Neuron (in vitro differentiated cells): Measurements from ENCODE around the gene FXYD6.

ENCODE experiments used
- H2AFZ ChIP-seq: one replicate; pipeline ENCODE4 v1.6.1; 2013; ENCODE audit warnings: low read depth, mild to moderate bottlenecking, inconsistent platforms, low read length, moderate library complexity
- H3K27me3 ChIP-seq: one replicate; pipeline ENCODE4 v1.6.1; 2013; ENCODE audit warnings: low read length; ENCODE audit not compliant: insufficient read depth
- H3K36me3 ChIP-seq: one replicate; pipeline ENCODE4 v1.6.1; 2013; ENCODE audit warnings: low read length; ENCODE audit not compliant: insufficient read depth
- H3K4me1 ChIP-seq: one replicate; pipeline ENCODE4 v1.6.1; 2013; ENCODE audit warnings: low read length; ENCODE audit not compliant: insufficient read depth
- H3K4me3 ChIP-seq: 2 replicates; pipeline ENCODE4 v1.5.1; 2013; ENCODE audit warnings: mild to moderate bottlenecking, low read length, moderate library complexity
- H3K9me3 ChIP-seq: one replicate; pipeline ENCODE4 v1.6.1; 2013; ENCODE audit warnings: low read length

Gene FXYD6

DNA sequence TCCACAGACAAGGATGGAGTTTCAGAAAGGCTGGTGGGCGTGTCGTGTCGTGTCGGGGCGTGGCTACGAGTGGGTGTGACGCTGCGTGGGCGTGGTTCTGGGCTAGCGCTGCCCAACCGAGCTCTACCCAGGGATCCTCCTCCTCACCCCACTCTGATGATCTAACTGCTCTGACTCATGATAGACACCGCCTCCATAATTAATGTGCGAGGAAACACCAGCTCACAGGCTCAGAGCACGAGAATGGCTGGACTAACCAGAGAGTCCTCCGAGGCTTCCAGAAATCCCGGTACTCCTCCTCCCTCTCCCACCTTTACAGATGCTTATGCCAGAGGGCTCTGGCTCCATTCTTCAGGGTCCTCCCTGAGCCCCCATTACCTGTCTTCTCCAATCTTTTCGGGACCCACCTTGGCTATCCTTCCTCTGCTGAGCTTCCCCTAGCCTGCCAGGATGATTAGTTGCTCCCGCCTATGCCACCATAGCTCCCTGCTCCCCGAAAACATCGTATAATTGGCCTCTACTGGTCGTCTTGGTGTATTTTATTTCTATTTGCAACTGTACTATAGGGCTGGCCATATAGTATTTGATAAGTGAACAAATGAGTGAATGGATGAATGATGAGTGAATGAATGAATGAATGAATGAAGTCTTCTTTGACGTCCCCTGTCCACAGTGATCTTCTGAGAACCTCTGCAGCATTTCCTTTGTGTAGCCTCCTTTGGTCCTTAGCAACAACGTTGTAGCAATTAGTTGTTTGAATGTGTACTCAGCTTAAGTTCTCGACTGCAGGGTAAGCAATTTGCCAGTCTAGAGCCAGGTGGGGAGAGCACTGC lies 31.0 kb upstream of the FXYD6 start:
- Histone ChIP-seq H3K4me3 (no peak overlapping the region), H2AFZ (no peak overlapping the region), H3K36me3 (no peaks in the 10 kb centered on the region), H3K9me3 (no peaks in the 10 kb centered on the region), H3K27me3 (peaks cover 2% of the 10 kb centered on the region), H3K4me1 (peaks cover 6% of the 10 kb centered on the region)

DNA sequence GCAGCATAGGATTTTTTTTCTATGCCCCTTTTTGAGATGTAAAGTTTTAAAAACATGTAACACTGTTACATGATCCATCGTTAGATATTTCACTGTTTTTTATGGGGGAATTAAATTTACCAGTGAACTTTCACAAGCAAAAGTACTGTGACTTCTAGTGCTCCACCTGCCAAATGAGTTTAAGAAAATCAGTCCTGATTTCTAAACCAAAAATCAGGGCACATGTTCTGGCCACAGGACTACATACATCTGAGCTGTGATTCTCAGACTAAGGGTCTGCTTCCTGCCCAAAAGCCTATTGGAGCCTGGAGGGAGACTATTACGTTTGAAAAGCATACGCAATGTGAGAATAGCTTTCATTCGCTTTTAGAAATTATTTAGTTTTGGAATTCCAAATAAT lies 30.3 kb upstream of the FXYD6 start:
- Histone ChIP-seq H3K36me3 (no peaks in the 10 kb centered on the region), H3K4me3 (no peak overlapping the region), H3K9me3 (no peaks in the 10 kb centered on the region), H2AFZ (no peak overlapping the region), H3K27me3 (no peaks in the 10 kb centered on the region), H3K4me1 (peaks cover 6% of the 10 kb centered on the region)

DNA sequence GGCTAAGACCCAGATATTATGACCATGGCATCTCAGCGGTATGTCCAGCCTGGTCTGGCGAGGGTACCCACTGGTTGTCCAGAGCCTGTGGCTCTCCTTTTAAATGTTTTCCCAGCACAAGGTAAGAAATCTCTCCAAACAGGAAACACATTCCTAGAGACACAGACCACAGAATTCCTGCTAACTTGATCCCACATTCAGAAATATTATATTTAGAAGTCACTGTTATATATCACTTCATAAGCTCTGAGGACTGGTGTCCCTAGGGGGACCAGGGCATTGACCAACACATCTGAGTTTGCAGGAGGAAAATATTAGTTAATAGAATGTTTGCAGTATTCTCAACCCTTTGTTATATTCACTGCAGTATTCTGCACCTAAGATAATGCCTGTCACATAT lies 29.7 kb upstream of the FXYD6 start:
- Histone ChIP-seq H3K4me1 (peaks cover 6% of the 10 kb centered on the region), H3K36me3 (no peaks in the 10 kb centered on the region), H3K4me3 (no peak overlapping the region), H3K9me3 (no peaks in the 10 kb centered on the region), H3K27me3 (no peaks in the 10 kb centered on the region), H2AFZ (no peak overlapping the region)

DNA sequence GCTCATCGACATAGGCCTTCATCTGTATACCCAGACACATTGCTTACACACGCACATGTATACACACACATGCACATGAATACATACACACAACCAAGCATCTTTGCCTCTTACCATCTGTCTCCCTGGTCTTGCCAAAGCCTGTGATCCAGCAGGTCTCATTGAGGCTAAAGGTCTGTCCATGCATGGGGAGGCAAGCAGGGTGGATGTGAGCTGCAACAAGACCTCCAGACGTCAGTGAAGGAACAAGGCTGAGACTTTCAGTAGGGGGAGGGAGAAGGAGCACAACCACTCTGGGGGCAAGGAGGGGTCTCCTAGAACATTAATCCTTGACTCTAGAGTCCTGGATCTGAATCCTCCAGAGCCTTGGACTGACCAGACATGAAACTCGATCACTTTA lies 29.1 kb upstream of the FXYD6 start:
- no peaks in the 10 kb centered on the region for H3K36me3 ChIP-seq
- no peak overlapping the region for H2AFZ ChIP-seq
- H3K4me3 ChIP-seq: no peak overlapping the region
- H3K9me3 ChIP-seq: no peaks in the 10 kb centered on the region
- H3K27me3 ChIP-seq: peaks cover 3% of the 10 kb centered on the region
- peaks cover 6% of the 10 kb centered on the region for H3K4me1 ChIP-seq

DNA sequence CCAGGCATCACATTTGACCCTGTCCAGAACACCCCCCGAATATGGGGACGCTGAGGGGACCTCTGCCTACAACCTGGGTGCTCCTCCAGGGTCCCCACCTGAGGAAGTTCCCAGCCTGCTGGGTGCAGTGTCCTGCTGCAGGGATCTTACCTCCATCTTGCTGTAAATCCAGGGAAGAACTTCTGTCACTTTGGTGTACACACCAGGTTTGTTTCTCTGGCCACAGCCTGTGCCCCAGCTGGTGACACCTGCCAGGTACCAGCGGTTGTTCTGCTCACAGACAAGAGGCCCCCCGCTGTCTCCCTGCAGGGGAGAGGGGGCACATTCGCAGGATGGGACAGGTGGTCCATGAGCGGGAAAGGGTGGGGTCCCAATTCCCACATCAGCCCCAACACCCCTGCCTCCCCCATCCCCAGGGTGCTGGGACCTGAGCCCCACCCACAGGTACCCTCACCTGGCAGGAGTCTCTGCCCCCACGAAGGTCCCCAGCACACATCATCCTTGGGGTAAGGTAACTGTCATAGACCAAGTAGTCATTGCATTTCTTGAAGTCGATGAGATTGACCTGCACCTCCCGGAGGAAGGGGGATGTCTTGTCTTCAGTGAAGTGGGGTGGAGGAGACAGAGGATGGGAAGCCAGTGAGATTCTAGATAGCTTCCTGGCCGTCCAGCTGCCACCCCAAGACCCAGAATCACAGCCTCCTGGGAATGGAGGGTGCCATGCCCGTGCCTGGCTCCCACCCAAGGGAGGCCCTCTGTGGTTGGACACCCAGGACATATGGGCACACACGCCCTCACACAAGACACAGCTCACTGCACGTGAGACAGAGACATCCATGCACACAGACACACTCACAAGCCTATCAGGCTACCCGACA lies 27.3 kb upstream of the FXYD6 start:
- Histone ChIP-seq H3K27me3 (peaks cover 4% of the 10 kb centered on the region), H2AFZ (no peak overlapping the region), H3K36me3 (no peaks in the 10 kb centered on the region), H3K4me3 (no peak overlapping the region), H3K9me3 (no peaks in the 10 kb centered on the region), H3K4me1 (peaks cover 6% of the 10 kb centered on the region)

DNA sequence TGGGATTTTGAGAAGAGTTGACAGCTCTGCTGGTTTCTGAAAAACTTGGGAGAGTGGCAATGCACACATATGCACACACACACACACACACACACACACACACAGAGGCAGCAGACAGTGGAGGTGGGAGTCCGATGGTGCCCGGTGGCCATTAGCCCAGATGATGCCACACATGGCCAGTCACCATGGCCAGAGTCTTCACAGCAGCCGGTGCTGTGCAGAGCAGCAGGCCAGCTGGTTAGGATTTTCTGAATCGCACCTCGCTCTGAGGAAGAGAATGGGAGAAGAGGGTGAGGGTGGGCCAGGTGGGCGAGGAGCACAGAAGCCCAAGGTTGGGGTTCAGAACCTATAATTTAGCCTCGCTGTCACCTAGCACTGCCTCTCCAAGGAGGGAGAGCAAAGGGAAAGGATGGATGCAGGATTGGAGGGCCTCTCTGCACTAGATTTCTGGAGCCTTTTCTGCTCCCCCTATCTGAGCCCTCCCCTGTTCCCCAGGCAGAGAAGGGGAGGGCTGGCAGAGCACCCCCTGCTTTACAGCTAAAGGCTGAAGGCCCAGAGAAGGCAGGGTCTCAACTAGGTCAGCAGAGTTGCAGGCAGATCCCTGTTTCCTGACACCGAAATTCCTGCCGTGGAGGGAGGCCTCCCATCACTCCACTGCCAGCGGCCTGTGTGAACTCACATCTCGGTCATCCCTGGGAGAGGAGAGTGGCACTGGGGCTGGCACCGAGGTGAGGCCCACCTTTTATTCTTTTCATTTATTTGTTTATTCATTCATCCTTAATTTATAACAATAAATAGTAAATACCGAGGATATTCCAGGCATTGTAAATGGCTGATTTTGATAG lies 25.8 kb upstream of the FXYD6 start:
- Histone ChIP-seq H3K27me3 (peaks cover 4% of the 10 kb centered on the region), H3K4me1 (no peaks in the 10 kb centered on the region), H3K4me3 (no peak overlapping the region), H3K9me3 (no peaks in the 10 kb centered on the region), H2AFZ (no peak overlapping the region), H3K36me3 (no peaks in the 10 kb centered on the region)

DNA sequence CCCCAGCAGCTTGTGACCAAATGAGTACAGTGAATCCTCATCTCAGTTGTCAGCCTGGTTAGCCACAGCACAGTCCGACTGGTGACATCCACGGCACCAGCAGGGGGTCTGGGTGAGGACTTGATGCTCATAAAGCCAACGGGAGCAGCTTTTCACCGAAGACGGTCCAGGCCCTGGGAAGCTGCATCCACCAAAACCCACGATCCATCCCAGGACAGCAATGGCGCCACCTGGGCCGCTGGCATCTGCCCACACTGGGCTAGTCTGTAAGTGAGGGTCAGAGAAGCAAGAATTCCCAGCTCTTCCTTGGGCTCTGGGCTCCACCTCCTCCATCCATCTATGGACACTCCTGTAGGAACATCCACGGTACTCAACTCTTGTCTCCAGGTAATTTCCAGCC lies 25.1 kb upstream of the FXYD6 start:
- Histone ChIP-seq H3K4me1 (no peaks in the 10 kb centered on the region), H3K9me3 (no peaks in the 10 kb centered on the region), H3K27me3 (peaks cover 4% of the 10 kb centered on the region), H3K4me3 (no peak overlapping the region), H2AFZ (no peak overlapping the region), H3K36me3 (no peaks in the 10 kb centered on the region)

DNA sequence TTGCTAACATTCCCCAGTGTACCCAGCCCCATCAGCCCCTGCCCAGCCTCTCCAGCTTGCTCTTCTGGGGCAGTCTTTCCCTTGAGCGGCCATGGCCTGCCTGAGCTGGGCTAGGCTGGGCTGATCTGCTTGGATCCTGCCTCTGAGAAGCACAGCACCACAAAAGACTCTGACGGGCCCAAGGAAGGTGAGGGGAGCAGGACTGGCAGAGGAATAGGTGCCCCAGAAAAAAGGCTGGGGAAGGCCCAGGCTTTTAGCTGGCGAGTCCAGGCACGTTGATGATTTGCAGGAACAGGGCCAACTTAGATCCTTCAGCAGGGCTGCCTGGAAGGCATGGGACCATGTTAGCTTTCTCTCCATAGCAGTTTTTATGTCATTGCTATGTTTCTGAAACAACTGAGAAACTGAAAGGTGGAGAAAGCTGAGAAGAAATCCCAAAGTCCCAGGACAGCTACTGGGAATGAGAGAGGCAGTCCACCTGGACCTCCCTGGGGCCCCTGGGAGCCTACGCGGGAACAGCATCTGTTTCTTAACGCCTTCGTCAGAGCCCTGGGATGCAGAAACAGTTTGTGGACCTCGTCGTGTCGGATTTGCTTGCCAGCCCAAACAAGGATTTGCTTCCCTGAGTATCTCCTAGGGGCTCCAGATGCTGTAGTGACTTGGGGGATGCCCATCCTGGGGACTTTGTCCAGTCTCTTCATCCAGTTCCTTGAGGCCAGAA lies 24.4 kb upstream of the FXYD6 start:
- H3K36me3 ChIP-seq: no peaks in the 10 kb centered on the region
- peaks cover 4% of the 10 kb centered on the region for H3K27me3 ChIP-seq
- no peaks in the 10 kb centered on the region for H3K9me3 ChIP-seq
- no peak overlapping the region for H3K4me3 ChIP-seq
- no peak overlapping the region for H2AFZ ChIP-seq
- H3K4me1 ChIP-seq: no peaks in the 10 kb centered on the region

DNA sequence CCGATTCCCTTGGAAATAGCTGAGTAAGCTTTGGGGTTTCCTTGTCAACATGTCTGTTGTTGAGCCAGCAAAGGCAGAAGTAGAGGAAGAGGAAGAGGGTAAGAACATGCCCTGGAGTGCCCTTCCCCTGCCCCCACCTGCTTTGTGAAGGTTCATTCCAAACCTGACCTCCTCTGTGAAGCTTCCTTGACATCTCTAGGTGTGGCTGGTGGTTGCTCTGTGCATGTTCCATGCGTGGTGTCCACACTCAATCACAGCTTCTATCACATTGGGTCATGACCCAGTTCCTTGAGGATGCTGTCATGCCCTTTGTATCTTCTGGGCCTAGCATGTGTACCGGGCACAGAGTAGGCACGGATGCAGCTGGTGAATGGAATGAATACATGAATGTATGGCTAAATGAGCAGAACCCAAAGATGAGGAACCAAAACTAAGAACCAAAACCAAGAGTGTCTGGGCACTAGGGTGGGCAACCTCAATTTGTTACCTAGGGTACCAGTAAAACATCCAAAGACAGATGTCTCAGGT lies 23.7 kb upstream of the FXYD6 start:
- H3K4me3 ChIP-seq: no peak overlapping the region
- peaks cover 4% of the 10 kb centered on the region for H3K27me3 ChIP-seq
- H2AFZ ChIP-seq: no peak overlapping the region
- H3K9me3 ChIP-seq: no peaks in the 10 kb centered on the region
- H3K4me1 ChIP-seq: no peaks in the 10 kb centered on the region
- no peaks in the 10 kb centered on the region for H3K36me3 ChIP-seq

DNA sequence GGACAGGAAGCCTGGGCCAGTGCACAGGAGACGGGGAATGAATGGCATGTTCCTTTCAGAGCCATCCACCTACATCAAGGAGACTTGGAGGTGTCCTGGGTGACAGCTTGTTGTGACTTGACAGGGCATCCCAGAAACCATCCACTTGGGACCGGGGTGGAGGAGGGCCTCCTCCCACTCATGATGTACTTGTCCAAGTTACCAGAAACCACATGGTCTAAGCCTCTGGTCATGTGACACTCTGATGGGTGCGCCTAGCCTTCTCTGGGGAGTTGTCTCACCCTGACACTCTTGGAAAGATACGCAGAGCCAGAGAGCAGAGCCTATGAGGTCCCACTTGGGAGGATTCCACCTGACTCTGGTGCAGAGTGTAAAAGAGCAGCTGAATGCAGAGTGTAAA lies 21.6 kb upstream of the FXYD6 start:
- H2AFZ ChIP-seq: no peak overlapping the region
- no peaks in the 10 kb centered on the region for H3K9me3 ChIP-seq
- peaks cover 4% of the 10 kb centered on the region for H3K27me3 ChIP-seq
- no peaks in the 10 kb centered on the region for H3K4me1 ChIP-seq
- no peak overlapping the region for H3K4me3 ChIP-seq
- no peaks in the 10 kb centered on the region for H3K36me3 ChIP-seq

DNA sequence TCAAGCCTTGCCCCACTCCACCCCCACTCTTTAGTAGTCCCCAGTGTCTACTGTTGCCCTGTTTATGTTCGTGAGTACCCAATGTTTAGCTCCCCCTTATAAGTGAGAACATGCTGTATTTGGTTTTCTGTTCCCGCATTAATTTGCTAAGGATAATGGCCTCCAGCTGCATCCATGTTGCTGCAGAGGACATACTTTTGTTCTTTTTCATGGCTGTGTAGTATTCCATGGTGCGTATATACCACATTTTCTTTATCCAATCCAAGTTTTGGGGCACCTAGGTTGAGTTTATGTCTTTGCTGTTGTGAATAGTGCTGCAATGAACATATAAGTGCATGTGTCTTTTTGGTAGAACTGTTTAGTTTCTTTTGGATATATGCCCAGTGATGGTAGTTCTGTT lies 16.2 kb upstream of the FXYD6 start:
- Histone ChIP-seq H3K36me3 (no peaks in the 10 kb centered on the region), H3K9me3 (no peaks in the 10 kb centered on the region), H3K4me1 (no peaks in the 10 kb centered on the region), H2AFZ (no peak overlapping the region), H3K27me3 (no peaks in the 10 kb centered on the region), H3K4me3 (no peak overlapping the region)

DNA sequence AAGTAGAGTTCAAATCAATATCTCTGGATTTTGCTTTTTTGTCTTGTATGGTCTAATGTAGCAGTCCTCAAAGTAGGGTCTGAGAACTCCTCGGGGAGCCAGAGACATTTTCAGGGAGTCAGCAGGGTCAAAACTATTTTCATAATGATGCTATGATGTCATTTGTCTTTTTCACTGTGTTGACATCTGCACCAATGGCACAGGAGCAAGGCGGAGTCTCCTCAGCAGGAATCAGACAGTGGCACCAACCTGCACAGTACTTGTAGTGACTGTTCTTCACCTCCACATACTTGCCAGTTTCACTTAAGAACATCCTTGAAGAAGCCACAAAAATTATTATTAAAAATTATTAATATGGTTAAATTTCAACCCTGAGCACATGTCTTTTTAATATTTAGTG lies 14.9 kb upstream of the FXYD6 start:
- Histone ChIP-seq H3K9me3 (no peaks in the 10 kb centered on the region), H3K4me1 (no peaks in the 10 kb centered on the region), H3K4me3 (no peak overlapping the region), H2AFZ (no peak overlapping the region), H3K27me3 (no peaks in the 10 kb centered on the region), H3K36me3 (no peaks in the 10 kb centered on the region)
